Cerebellar nuclear complex (tissue), 1 donor: Measurements from ENCODE around the gene RPS6KB2.
"Not testable (repeated sequence)": the region's sequence is repeated elsewhere in the genome, so short reads cannot be mapped to it uniquely, and the experiment has no call there.

Experiments
- DNase-seq, 2 experiments: peaks; one replicate each; lab custom pipeline; 2025; lab: John Stamatoyannopoulos, UW

The RPS6KB2 gene

GRCh38 chr11:67397986-67398660, 30.2 kb upstream of the RPS6KB2 start:
- no peak for DNase-seq

- no peak for DNase-seq
These were observed 29.4 kb upstream of the RPS6KB2 start for GRCh38 chr11:67398661-67399563.

GRCh38 chr11:67400251-67400941, 27.9 kb upstream of the RPS6KB2 start:
- no peak for DNase-seq

GRCh38 chr11:67400942-67401494, 27.3 kb upstream of the RPS6KB2 start:
- DNase-seq = no peak

DNA sequence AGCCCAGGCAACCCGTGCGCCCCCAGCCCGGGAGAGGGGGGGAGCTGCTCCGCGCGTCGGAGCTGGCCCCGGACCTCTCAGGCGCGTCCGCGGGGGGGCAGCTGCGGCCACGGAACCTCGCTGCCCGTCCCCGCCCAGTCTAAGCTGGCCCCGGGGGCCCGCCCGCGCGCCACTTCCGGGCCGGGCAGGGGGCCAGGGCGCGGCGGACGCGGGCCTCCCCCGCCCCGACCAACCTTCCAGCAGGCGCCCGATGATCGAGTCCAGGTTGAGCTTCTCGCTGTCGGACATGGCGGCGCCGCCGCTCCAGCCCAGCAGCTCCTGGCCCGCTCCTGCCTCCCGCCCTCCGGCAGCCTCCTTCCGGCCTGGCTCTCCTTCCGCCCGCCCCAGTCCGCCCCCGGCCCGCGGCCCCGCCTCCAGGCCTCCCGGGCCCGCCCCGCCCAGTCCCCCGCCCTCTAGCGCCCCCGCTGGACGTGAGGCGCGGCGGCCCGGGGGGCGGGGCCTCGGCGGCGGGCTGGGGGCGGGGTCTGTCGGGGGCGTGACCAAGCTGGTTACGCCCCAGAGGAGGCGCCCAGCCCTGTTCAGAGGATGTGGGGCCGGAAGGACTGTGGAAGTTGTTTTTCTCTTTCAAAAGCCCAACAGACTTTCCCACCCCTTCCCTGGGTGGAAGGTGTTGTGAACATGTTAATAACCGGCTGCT, 26.7 kb upstream of the RPS6KB2 start, which contains the start of gene PPP1CA:
PPP1CA (minus strand) TSS at position 364 of the 697 bp plus-strand sequence; CDS start at position 288, 76 bp downstream.
- DNase-seq = peak in 1 of 2 experiments; percentile 65

DNA sequence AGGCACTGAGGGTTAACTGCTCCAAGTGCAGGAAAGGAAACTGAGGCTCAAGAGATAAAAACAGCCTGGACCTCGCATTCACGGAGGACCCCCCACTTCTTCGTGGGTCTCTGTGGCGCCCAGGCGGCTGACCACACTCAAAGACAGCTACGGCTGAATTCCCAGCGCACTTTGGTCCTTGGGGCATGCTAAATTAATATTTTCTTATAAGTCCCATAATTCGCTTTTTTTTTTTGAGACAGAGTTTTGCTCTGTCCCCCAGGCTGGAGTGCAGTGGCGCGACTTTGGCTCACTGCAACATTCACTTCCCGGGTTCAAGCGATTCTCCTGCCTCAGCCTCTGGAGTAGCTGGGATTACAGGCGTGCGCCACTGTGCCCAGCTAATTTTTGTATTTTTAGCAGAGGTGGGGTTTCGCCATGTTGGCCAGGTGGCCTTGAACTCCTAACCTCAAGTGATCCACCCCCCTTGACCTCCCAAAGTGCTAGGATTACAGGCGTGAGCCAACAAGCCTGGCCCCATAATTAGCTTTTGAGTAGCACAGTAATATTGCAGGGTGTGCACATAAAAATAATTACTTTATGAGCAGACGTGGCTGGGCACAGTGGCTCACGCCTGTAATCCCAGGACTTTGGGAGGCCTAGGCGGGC, 26.0 kb upstream of the RPS6KB2 start:
- not testable (repeated sequence) for DNase-seq

GRCh38 chr11:67403085-67403484, 25.2 kb upstream of the RPS6KB2 start:
- not testable (repeated sequence) for DNase-seq

GRCh38 chr11:67404515-67405195, 23.6 kb upstream of the RPS6KB2 start:
- DNase-seq = no peak

DNA sequence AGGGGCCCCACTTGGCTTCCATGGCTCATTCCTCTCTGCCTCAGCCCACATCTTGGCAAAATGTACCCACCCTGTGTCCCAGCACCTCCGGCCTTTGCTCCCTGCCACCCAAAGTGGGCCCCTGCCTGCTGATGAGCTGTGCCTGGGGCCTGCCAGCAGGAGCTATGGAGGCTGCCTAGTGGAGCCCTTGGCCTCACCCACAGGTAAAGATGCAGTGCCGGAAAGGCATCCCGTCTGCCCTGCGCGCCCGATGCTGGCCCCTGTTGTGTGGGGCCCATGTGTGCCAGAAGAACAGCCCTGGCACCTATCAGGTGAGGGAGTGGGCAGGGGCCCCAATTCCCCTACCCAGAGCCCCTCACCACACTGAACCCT, 23.1 kb upstream of the RPS6KB2 start:
- no peak for DNase-seq

- no peak for DNase-seq
These were observed 22.5 kb upstream of the RPS6KB2 start for GRCh38 chr11:67405688-67406339.

DNA sequence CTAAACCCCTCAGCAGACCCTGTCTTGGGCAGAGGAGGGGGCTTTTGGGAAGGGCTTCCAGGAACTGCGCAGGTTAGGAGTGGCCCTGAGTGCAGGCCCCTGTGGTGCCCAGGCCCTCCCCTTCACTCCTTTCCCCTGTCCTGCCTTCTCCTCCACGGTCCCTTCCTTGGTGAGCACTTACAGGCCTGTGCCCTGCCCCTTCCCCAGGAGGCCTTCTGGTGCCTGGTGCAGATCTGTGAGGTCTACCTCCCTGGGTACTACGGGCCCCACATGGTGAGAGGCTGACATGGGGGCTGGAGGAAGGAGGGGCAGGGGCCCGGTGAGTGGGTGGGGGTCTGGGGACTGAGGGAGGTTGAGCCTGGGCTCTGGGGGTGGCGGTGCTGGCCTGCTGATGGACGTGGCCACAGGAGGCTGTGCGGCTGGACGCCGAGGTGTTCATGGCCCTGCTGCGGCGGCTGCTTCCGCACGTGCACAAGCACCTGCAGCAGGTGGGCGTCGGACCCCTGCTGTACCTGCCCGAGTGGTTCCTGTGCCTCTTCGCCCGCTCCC, 21.8 kb upstream of the RPS6KB2 start:
- DNase-seq = no peak

GRCh38 chr11:67406969-67407687, 21.2 kb upstream of the RPS6KB2 start:
- no peak for DNase-seq

- DNase-seq = no peak
These were observed 20.6 kb upstream of the RPS6KB2 start for GRCh38 chr11:67407688-67408163.

DNA sequence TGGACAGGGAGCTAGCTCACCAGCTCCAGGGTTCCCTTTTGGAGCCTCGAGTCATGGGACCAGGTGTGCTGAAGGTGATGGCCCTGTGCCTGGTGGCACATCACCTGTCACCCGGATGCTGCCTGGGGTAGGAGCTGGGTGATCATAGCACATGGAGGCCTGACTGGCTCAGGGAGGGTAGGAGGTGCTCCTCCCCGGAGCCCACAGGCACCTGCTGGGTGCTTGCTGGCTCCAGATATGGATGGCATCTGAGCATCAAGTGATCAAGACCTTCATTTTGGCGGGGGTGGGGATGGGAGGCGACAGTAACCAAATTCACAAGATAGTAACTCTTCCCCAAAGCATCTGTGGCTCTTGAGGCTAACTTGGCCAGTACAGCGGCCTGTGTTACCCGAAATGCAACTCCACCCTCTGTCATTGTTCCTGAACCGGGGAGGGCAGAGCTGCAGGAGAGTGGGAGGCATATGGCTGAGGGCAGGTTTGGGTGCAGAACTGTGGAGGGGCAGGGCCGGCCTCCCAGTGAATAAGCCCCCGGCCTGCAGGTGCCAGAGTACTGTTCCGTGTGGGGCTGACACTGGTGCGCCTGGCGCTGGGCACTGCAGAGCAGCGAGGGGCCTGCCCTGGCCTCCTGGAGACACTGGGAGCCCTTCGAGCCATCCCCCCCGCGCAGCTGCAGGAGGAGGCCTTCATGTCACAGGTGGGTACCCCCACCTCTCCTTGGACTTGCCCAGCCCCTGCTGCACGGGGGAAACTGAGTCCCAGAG, 19.7 kb upstream of the RPS6KB2 start:
- no peak for DNase-seq

GRCh38 chr11:67409261-67409666, 19.0 kb upstream of the RPS6KB2 start:
- no peak for DNase-seq

- no peak for DNase-seq
These were observed 18.4 kb upstream of the RPS6KB2 start for GRCh38 chr11:67409781-67410368.

DNA sequence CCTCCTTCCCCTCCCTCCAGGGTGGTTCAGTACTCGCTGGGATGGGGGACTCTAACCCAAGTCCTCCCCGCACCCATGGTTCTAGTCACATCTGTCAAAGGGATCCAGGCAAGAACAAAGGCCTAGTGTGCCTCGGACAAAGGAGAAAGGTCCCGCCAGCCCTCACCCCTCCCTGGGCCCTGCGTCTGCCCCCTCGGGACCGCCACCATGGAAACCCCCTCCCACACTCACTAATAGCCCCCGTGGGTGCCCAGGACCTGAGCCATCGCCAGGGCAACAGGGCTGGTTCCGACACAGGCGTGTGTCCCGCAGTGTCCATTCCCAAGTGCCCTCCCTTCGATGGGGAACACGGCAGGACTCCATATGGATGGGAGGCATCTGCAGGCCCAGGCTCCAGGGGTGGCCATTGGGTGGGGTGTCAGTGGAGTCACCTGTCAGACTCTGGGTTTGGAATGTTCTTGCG, 17.9 kb upstream of the RPS6KB2 start:
- no peak for DNase-seq
